NT2/D1 (cell line): ENCODE results near the gene ARMC6.

Experiments
- SUZ12 ChIP-seq: IDR thresholded peaks from 2 replicates; pipeline ENCODE4 v1.6.1; 2011; ENCODE audit not compliant: insufficient read length, insufficient read depth; ENCODE audit errors: extremely low read depth
- YY1 ChIP-seq: IDR thresholded peaks from 2 replicates; pipeline ENCODE4 v1.6.1; 2011; ENCODE audit not compliant: insufficient read length, insufficient read depth
- ZNF274 ChIP-seq: IDR thresholded peaks from 2 replicates; pipeline ENCODE4 v1.6.1; 2011; ENCODE audit warnings: mild to moderate bottlenecking, low read depth, low read length

GRCh38 chr19:18998276-18998675 lies 35.1 kb upstream of the ARMC6 start:
- TF ChIP-seq ZNF274 (no peak), YY1 (no peak), SUZ12 (no peak)
